Liver (tissue), 9 donors: ENCODE data around the gene CCDC63. TPM values are rescaled to one million over a fixed set of nuclear protein-coding genes. Genes with fewer than 3 reads are reported as not detected.

ENCODE experiments used
- DNase-seq: peaks from one replicate; pipeline ENCODE4 v3.0.0-alpha.2; 2017; ENCODE audit warnings: low spot score
- H3K27ac ChIP-seq, 2 donors: one replicate each; pipeline ENCODE4 v1.7.0; 2013; ENCODE audit warnings: inconsistent platforms in 2 of 2, low read length in 2 of 2, control low read depth in 1 of 2, low read depth in 1 of 2, mild to moderate bottlenecking in 1 of 2
- H3K27me3 ChIP-seq, 4 donors: one replicate each; pipeline versions ENCODE4 v1.6.1 to v1.7.0; 2013; ENCODE audit warnings: low read length in 3 of 4, inconsistent platforms in 1 of 4, mild to moderate bottlenecking in 1 of 4, moderate library complexity in 1 of 4; ENCODE audit not compliant: control insufficient read depth in 4 of 4, insufficient read depth in 4 of 4
- H3K36me3 ChIP-seq, 4 donors: one replicate each; pipeline versions ENCODE4 v1.6.1 to v1.7.0; 2013; ENCODE audit warnings: low read length in 3 of 4, mild to moderate bottlenecking in 3 of 4, low read depth in 1 of 4, moderate library complexity in 1 of 4; ENCODE audit not compliant: control insufficient read depth in 4 of 4, insufficient read depth in 3 of 4
- H3K4me1 ChIP-seq, 4 donors: one replicate each; pipeline versions ENCODE4 v1.6.1 to v1.7.0; 2013; ENCODE audit warnings: low read length in 3 of 4, mild to moderate bottlenecking in 3 of 4, moderate library complexity in 1 of 4; ENCODE audit not compliant: control insufficient read depth in 4 of 4, insufficient read depth in 4 of 4
- H3K4me3 ChIP-seq, 3 donors: one replicate each; pipeline versions ENCODE4 v1.6.1 to v1.7.0; 2013; ENCODE audit warnings: low read length in 3 of 3, control low read depth in 1 of 3, low read depth in 1 of 3, mild to moderate bottlenecking in 1 of 3
- H3K9ac ChIP-seq, 2 donors: one replicate each; pipeline ENCODE4 v1.7.0; 2013; ENCODE audit warnings: low read length in 2 of 2, mild to moderate bottlenecking in 2 of 2, moderate library complexity in 2 of 2, control low read depth in 1 of 2, low read depth in 1 of 2
- H3K9me3 ChIP-seq, 4 donors: one replicate each; pipeline versions ENCODE4 v1.6.1 to v1.7.0; 2013; ENCODE audit warnings: low read length in 3 of 4; ENCODE audit not compliant: control insufficient read depth in 4 of 4
- CTCF ChIP-seq: fragments of 150-350 bp; IDR thresholded peaks from 2 replicates; pipeline ENCODE4 v1.5.1; 2017; ENCODE audit warnings: improper control_type of control experiment, low read depth, low read length; ENCODE audit not compliant: missing input control
- EGR1 ChIP-seq, 2 donors: IDR thresholded peaks; 2 replicates each; pipeline ENCODE4 v1.6.1; 2016 to 2018; ENCODE audit warnings: antibody characterized with exemption in 2 of 2, low read depth in 2 of 2
- HNF4A ChIP-seq, 2 donors: conservative IDR thresholded peaks; 2 replicates each; pipeline ENCODE4 v1.6.1; 2016; ENCODE audit warnings: antibody characterized with exemption in 2 of 2, mild to moderate bottlenecking in 2 of 2
- JUND ChIP-seq, 2 donors: IDR thresholded peaks; 2 replicates each; pipeline ENCODE4 v1.6.1; 2016; ENCODE audit warnings: antibody characterized with exemption in 2 of 2
- NR2F2 ChIP-seq: IDR thresholded peaks from 2 replicates; pipeline ENCODE4 v1.6.1; 2016; ENCODE audit warnings: antibody characterized with exemption
- RAD21 ChIP-seq, 2 donors: IDR thresholded peaks; 2 replicates each; pipeline ENCODE4 v1.6.1; 2016; ENCODE audit warnings: antibody characterized with exemption in 2 of 2, mild to moderate bottlenecking in 2 of 2
- RXRA ChIP-seq, 2 donors: IDR thresholded peaks; 2 replicates each; pipeline ENCODE4 v1.6.1; 2017 to 2018; ENCODE audit warnings: antibody characterized with exemption in 2 of 2, mild to moderate bottlenecking in 1 of 2
- SP1 ChIP-seq: IDR thresholded peaks from 2 replicates; pipeline ENCODE4 v1.6.1; 2018; ENCODE audit warnings: antibody characterized with exemption, mild to moderate bottlenecking
- TAF1 ChIP-seq: conservative IDR thresholded peaks from 2 replicates; pipeline ENCODE4 v1.6.1; 2016; ENCODE audit warnings: antibody characterized with exemption, mild to moderate bottlenecking
- YY1 ChIP-seq: IDR thresholded peaks from 2 replicates; pipeline ENCODE4 v1.6.1; 2016; ENCODE audit warnings: antibody characterized with exemption, mild to moderate bottlenecking
- WGBS: extraction: QIAGEN DNeasy Blood & Tissue Kit; methylation state at CpG from one replicate; pipeline ENCODE4 v1.1.7; 2013; 5-methylcytosine and 5-hydroxymethylcytosine counted together
- polyA plus RNA-seq, 2 donors: library from polyadenylated mRNA; stranded (reverse) in 1 of 2; unstranded in 1 of 2; fragments of 200-250 nt in 1 of 2; fragments of >200 nt in 1 of 2; fragmentation: Nextera tagmentation in 1 of 2; extraction: Ambion mirVana in 1 of 2; gene quantifications; one replicate each; pipeline versions ENCODE4 v1.2.1 to v1.2.3, GENCODE V29; 2013 to 2015
- total RNA-seq, 2 donors: library from RNA; depleted of rRNA; stranded (reverse); fragments of >200 nt; gene quantifications; one replicate each; pipeline ENCODE4 v1.2.3, GENCODE V29; 2014
- TF ChIP-seq, protein P1 (sequence below): IDR thresholded peaks from 2 replicates; pipeline ENCODE4 v1.6.1; 2016; ENCODE audit warnings: antibody characterized with exemption, mild to moderate bottlenecking
- TF ChIP-seq, protein P2 (sequence below): IDR thresholded peaks from 2 replicates; pipeline ENCODE4 v1.6.1; 2016; ENCODE audit warnings: antibody characterized with exemption
- TF ChIP-seq, protein P3 (sequence below): IDR thresholded peaks from 2 replicates; pipeline ENCODE4 v1.6.1; 2016; ENCODE audit warnings: antibody characterized with exemption
- donor health status: healthy.
- donor health status: healthy.
- donor health status: healthy.
- donor health status: healthy.
- donor health status: healthy.

Gene CCDC63
- total and polyA plus RNA-seq, 4 donors: not detected

DNA sequence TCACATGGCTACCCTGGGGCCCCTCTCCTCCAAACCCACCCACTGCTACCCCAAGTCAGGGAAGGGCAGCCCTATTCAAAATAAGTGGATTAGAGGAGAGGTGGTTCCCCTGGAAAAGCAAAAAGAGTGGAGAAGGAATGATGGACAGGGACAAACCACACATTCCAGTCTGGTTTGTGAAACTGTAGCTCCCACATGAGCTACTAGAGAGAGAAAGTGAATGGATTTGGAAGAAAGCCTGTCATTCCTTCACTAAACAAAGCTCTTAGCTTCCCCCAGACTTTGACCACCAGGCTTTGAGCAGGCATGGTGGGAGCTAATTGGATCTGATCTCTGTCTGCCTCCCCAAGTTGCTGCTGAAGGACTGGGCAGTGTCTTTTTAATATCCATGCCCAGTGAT is 28.0 kb downstream of the CCDC63 start:
- H3K27ac ChIP-seq: no peak overlapping the region
- H3K27me3 ChIP-seq: no peaks in the 10 kb centered on the region
- DNase-seq: no peak

GRCh38 chr12:110880651-110881050 is 33.9 kb downstream of the CCDC63 start:
- 83% methylated on average over 2 of the region's 2 CpGs for WGBS
- TF ChIP-seq, protein P1, sequence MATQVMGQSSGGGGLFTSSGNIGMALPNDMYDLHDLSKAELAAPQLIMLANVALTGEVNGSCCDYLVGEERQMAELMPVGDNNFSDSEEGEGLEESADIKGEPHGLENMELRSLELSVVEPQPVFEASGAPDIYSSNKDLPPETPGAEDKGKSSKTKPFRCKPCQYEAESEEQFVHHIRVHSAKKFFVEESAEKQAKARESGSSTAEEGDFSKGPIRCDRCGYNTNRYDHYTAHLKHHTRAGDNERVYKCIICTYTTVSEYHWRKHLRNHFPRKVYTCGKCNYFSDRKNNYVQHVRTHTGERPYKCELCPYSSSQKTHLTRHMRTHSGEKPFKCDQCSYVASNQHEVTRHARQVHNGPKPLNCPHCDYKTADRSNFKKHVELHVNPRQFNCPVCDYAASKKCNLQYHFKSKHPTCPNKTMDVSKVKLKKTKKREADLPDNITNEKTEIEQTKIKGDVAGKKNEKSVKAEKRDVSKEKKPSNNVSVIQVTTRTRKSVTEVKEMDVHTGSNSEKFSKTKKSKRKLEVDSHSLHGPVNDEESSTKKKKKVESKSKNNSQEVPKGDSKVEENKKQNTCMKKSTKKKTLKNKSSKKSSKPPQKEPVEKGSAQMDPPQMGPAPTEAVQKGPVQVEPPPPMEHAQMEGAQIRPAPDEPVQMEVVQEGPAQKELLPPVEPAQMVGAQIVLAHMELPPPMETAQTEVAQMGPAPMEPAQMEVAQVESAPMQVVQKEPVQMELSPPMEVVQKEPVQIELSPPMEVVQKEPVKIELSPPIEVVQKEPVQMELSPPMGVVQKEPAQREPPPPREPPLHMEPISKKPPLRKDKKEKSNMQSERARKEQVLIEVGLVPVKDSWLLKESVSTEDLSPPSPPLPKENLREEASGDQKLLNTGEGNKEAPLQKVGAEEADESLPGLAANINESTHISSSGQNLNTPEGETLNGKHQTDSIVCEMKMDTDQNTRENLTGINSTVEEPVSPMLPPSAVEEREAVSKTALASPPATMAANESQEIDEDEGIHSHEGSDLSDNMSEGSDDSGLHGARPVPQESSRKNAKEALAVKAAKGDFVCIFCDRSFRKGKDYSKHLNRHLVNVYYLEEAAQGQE: no peak
- TF ChIP-seq RAD21 (IDR thresholded peaks at IDR 0.05) (no peak), YY1 (no peak), HNF4A (conservative IDR thresholded peaks at IDR 0.05) (no peak), CTCF (no peak), RXRA (IDR thresholded peaks at IDR 0.05) (no peak), EGR1 (IDR thresholded peaks at IDR 0.05; ENCODE audit: low read depth in 2 of 2) (no peak), TAF1 (no peak)
- TF ChIP-seq, protein P2, sequence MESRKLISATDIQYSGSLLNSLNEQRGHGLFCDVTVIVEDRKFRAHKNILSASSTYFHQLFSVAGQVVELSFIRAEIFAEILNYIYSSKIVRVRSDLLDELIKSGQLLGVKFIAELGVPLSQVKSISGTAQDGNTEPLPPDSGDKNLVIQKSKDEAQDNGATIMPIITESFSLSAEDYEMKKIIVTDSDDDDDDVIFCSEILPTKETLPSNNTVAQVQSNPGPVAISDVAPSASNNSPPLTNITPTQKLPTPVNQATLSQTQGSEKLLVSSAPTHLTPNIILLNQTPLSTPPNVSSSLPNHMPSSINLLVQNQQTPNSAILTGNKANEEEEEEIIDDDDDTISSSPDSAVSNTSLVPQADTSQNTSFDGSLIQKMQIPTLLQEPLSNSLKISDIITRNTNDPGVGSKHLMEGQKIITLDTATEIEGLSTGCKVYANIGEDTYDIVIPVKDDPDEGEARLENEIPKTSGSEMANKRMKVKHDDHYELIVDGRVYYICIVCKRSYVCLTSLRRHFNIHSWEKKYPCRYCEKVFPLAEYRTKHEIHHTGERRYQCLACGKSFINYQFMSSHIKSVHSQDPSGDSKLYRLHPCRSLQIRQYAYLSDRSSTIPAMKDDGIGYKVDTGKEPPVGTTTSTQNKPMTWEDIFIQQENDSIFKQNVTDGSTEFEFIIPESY: no peak
- TF ChIP-seq, protein P3, sequence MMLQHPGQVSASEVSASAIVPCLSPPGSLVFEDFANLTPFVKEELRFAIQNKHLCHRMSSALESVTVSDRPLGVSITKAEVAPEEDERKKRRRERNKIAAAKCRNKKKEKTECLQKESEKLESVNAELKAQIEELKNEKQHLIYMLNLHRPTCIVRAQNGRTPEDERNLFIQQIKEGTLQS: no peak
- H3K27ac ChIP-seq: no peak overlapping the region

More for the DNA sequence above, 28.0 kb downstream of the CCDC63 start:
- Histone ChIP-seq H3K36me3 (no peaks in the 10 kb centered on the region), H3K4me1 (no peaks in the 10 kb centered on the region), H3K4me3 (no peak overlapping the region), H3K9ac (no peak overlapping the region), H3K9me3 (peaks cover 0 to under 1% (median 0%) of the 10 kb centered on the region in 4 donors)
- no peak for TF ChIP-seq RAD21 (IDR thresholded peaks at IDR 0.05)
- TF ChIP-seq, protein P3: no peak
- no peak for TF ChIP-seq HNF4A (conservative IDR thresholded peaks at IDR 0.05)
- TF ChIP-seq JUND (IDR thresholded peaks at IDR 0.05): no peak
- TF ChIP-seq SP1: no peak
- no peak for TF ChIP-seq NR2F2
- TF ChIP-seq, protein P1: no peak

More at GRCh38 chr12:110880651-110881050, 33.9 kb downstream of the CCDC63 start:
- no peaks in the 10 kb centered on the region for H3K36me3 ChIP-seq
- H3K9ac ChIP-seq: no peak overlapping the region
- H3K9me3 ChIP-seq: no peaks in the 10 kb centered on the region
- no peak for DNase-seq
- H3K4me1 ChIP-seq: no peaks in the 10 kb centered on the region
- H3K4me3 ChIP-seq: no peak overlapping the region
- no peaks in the 10 kb centered on the region for H3K27me3 ChIP-seq
